Suppressor macrophage treated with lipopolysaccharide for 1 hour (primary cell): ENCODE measurements around the gene PRKCQ.

Source experiments
- DNase-seq, 3 donors: peaks; one replicate each; pipeline ENCODE4 v3.0.0-alpha.2; 2020 to 2022

PRKCQ gene

DNA sequence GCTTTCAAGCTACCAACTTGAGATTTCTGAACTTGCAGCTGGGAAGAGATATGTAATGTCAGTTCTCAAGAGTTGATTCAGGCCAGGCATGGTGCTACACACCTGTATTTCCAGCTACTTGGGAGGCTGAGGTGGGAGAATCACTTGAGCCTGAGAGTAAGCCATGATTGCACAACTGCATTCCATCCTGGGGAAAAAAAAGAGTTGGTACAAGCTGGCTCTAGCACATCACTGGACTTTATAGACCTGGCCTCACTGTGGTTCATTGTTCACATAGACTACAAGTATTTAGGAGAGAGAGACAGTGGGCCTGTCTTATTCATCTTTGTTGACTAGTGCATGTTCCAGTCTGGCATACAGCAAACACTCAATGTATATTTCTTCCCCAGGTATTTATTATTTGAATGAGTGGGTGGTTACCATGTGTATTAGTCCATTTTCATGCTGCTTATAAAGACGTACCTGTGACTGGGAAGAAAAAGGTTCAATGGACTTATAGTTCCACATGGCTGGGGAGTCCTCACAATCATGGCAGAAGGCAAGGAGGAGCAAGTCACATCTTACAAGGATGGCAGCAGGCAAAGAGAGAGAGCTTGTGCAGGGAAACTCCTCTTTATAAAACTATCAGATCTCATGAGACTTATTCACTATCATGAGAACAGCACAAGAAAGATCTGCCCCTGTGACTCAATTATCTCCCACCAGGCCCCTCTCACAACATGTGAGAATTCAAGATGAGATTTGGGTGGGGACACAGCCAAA is 200.9 kb downstream of the PRKCQ start:
- DNase-seq = no peak
